Calu3 (cell line): ENCODE results near the gene MORC3. TPM values are rescaled to one million over a fixed set of nuclear protein-coding genes. Genes with fewer than 3 reads are reported as not detected.
"Not testable (repeated sequence)": the region's sequence is repeated elsewhere in the genome, so short reads cannot be mapped to it uniquely, and the experiment has no call there.

Source experiments
- BruUV-seq: library from RNA; stranded (reverse); fragments of 400-500 nt; replicated peaks from 2 replicates; lab custom pipeline; 2021; lab: Mats Ljungman, UMichigan
- CTCF ChIA-PET: fragments of 300-600 bp; sonication (Branson Sonifier 250); formaldehyde crosslinking; loops from one replicate; lab custom pipeline; 2022; ENCODE audit warnings: antibody characterized with exemption; lab: Charles Lee
- DNase-seq: peaks from one replicate; pipeline ENCODE4 v3.0.0; 2022
- H3K27ac Mint-ChIP-seq: one replicate; pipeline ENCODE4 v1.8.0; 2022; ENCODE audit warnings: mixed read lengths; ENCODE audit not compliant: unreplicated experiment
- H3K27me3 Mint-ChIP-seq: one replicate; pipeline ENCODE4 v1.8.0; 2022; ENCODE audit warnings: mixed read lengths; ENCODE audit not compliant: unreplicated experiment
- H3K36me3 Mint-ChIP-seq: one replicate; pipeline ENCODE4 v1.8.0; 2022; ENCODE audit warnings: mild to moderate bottlenecking, moderate library complexity, mixed read lengths; ENCODE audit not compliant: insufficient read depth, unreplicated experiment
- H3K4me1 Mint-ChIP-seq: one replicate; pipeline ENCODE4 v1.8.0; 2022; ENCODE audit warnings: mild to moderate bottlenecking, low read depth, mixed read lengths; ENCODE audit not compliant: unreplicated experiment
- H3K4me3 Mint-ChIP-seq: one replicate; pipeline ENCODE4 v1.8.0; 2022; ENCODE audit warnings: mild to moderate bottlenecking, low read depth, moderate library complexity, mixed read lengths; ENCODE audit not compliant: unreplicated experiment
- H3K9me3 Mint-ChIP-seq: one replicate; pipeline ENCODE4 v1.8.0; 2022; ENCODE audit warnings: low read depth, mixed read lengths; ENCODE audit not compliant: unreplicated experiment
- CTCF ChIP-seq: fragments of 200-600 bp; IDR thresholded peaks from one replicate; pipeline ENCODE4 v1.8.0; 2022; ENCODE audit warnings: antibody characterized with exemption; ENCODE audit not compliant: unreplicated experiment
- intact Hi-C: fragments of 100-400 bp; cut with micrococcal nuclease; formaldehyde crosslinking; loops from one replicate; pipeline ENCODE4 v1.10.0; 2022; ENCODE audit not compliant: unreplicated experiment
- total RNA-seq: library from RNA; stranded (reverse); gene quantifications from 2 replicates; pipeline ENCODE4 v1.2.3, GENCODE V29; 2022

Gene MORC3
- total RNA-seq, 1 experiment from 2014 or later = 18.2 TPM

DNA sequence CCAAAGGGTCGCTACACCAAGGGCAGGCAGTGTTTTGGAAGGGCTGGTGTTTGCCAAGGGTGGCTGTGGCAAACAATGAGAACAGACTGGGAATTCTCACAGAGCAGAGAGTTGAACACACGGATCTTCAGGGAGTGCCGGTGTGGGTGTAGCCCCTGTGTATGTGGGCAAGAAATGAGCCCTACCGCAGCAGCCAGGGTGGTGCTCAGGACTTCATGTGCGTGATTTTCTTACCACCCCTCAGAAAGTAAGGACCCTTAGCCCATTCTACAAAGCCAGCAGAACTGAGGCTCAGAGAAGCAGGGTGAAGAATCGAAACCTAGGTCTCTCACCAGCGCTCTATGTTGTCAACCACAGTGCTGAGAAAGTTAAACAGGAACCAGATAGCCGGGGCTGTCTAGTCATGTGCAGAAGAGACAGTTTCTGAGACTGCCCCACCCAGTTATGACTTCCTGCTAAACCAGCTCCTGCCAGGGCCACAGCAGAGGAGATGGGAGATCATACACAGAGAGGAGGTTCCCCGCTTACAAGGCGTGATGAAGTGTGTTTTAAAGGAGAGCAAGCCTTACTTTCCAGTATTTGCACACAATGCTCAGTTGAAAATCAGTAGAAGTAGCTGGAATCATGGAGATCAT, 21.9 kb upstream of the MORC3 start:
- peaks cover 32% of the 10 kb centered on the region for H3K4me1 Mint-ChIP-seq
- intact Hi-C loops = no loop called here
- no peak for TF ChIP-seq CTCF
- H3K36me3 Mint-ChIP-seq = no peaks in the 10 kb centered on the region
- H3K27me3 Mint-ChIP-seq = no peaks in the 10 kb centered on the region
- H3K27ac Mint-ChIP-seq = peak overlapping the region; percentile 69
- no TSS peak for BruUV-seq
- peak overlapping the region; percentile 54 for H3K4me3 Mint-ChIP-seq
- peak; percentile 49 for DNase-seq
- CTCF ChIA-PET = no interaction called here
- H3K9me3 Mint-ChIP-seq = no peaks in the 10 kb centered on the region

DNA sequence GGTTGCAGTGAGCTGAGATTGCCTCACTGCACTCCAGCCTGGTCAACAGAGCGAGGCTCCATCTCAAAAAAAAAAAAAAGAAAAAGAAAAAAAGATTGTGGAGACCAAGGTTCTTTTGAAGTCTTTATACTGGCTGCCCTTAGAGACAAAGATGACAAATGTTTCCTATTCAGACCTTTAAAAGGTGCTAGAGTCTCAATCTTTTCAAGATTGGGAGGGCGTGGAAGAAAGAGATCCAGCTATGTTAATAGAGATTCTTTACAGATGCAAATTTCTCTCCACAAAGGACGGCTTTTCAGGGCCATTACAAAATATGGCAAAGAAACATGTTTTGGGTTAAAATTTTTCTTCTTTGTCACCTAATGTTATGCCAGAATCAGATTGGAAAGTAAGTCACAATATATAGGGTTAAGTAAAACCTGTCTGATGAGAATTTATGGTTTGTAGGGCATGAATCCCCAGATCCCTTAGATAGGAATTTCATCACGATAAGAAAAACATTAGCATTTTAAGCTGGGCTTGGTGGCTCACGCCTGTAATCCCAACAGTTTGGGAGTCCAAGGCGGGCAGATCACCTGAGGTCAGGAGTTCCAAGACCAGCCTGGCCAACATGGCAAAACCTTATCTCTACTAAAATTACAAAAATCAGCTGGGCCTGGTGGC, 13.0 kb upstream of the MORC3 start:
- no peaks in the 10 kb centered on the region for H3K9me3 Mint-ChIP-seq
- no peaks in the 10 kb centered on the region for H3K36me3 Mint-ChIP-seq
- intact Hi-C loops = no loop called here
- no peak overlapping the region for H3K27ac Mint-ChIP-seq
- DNase-seq = no peak
- CTCF ChIA-PET = no interaction called here
- H3K4me3 Mint-ChIP-seq = no peak overlapping the region
- H3K4me1 Mint-ChIP-seq = peaks cover 4% of the 10 kb centered on the region
- no TSS peak for BruUV-seq
- no peaks in the 10 kb centered on the region for H3K27me3 Mint-ChIP-seq
- no peak for TF ChIP-seq CTCF

DNA sequence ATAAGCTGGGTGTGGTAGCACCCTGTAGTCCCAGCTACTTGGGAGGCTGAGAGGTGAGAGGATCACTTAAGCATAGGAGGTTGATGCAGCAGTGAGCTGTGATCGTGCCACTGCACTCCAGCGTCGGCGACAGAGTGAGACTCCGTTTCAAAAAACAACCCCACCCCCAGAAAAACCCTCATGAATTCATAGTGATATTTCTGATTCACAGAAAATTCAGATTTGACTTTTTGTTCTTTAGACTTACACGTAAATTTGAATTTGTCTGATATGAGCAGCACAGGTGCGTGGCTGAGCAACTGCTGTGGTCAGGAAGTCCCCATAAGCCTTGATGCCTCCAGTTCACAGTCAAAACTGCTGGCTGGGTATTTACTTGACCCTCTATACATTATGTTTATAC, 10.0 kb upstream of the MORC3 start:
- H3K27me3 Mint-ChIP-seq = peaks cover 4% of the 10 kb centered on the region
- no peak overlapping the region for H3K27ac Mint-ChIP-seq
- H3K4me1 Mint-ChIP-seq = no peaks in the 10 kb centered on the region
- no peak for TF ChIP-seq CTCF
- H3K36me3 Mint-ChIP-seq = no peaks in the 10 kb centered on the region
- intact Hi-C loops = no loop called here
- DNase-seq = no peak
- no TSS peak for BruUV-seq
- CTCF ChIA-PET = interaction anchor here (1.1 kb wide), 1 partner anchor 13 kb away, joined by 3 read pairs; no protein-coding TSS in a partner anchor
- peaks cover 1% of the 10 kb centered on the region for H3K9me3 Mint-ChIP-seq
- no peak overlapping the region for H3K4me3 Mint-ChIP-seq

DNA sequence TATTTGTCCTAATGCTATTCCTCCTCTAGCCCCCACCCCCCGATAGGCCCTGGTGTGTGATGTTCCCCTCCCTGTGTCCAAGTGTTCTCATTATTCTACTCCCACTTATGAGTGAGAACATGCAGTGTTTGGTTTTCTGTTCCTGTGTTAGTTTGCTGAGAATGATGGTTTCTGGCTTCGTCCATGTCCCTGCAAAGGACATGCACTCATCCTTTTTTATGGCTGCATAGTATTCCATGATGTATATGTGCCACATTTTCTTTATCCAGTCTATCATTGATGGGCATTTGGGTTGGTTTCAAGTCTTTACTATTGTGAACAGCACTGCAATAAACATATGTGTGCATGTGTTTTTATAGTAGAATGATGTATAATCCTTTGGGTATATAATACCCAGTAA, 6.6 kb upstream of the MORC3 start:
- BruUV-seq, H3K4me3 Mint-ChIP-seq, H3K27ac Mint-ChIP-seq, H3K27me3 Mint-ChIP-seq, H3K36me3 Mint-ChIP-seq, DNase-seq, H3K9me3 Mint-ChIP-seq, CTCF ChIA-PET, H3K4me1 Mint-ChIP-seq, intact Hi-C loops: not testable (repeated sequence)

DNA sequence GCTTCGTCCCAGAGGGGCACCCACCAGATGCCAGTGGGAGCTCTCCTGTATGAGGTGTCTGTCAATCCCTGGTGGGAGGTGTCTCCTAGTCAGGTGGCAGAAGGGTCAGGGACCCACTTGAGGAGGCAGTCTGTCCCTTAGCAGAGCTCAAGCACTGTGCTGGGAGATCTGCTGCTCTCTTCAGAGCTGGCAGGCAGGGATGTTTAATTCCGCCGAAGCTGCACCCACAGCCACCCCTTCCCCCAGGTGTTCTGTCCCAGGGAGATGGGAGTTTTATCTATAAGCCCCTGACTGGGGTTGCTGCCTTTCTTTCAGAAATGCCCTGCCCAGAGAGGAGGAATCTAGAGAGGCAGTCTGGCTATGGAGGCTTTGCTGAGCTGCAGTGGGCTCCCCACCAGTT, 4.0 kb upstream of the MORC3 start:
- intact Hi-C loops, DNase-seq, H3K27ac Mint-ChIP-seq, CTCF ChIA-PET, H3K4me1 Mint-ChIP-seq, H3K27me3 Mint-ChIP-seq, H3K9me3 Mint-ChIP-seq, BruUV-seq, H3K4me3 Mint-ChIP-seq: not testable (repeated sequence)
- peaks cover 16% of the 10 kb centered on the region for H3K36me3 Mint-ChIP-seq
